Neuronal stem cell (in vitro differentiated cells): ENCODE results near the gene GLYR1.

Experiments used
- DNase-seq: peaks from one replicate; pipeline ENCODE4 v3.0.0-alpha.2; 2013; ENCODE audit warnings: low spot score
- H2AFZ ChIP-seq: one replicate; pipeline ENCODE4 v1.6.1; 2013; ENCODE audit warnings: mild to moderate bottlenecking, low read length, inconsistent platforms
- H2AK5ac ChIP-seq: 2 replicates; pipeline ENCODE4 v1.6.1; 2013; ENCODE audit warnings: low read depth, mild to moderate bottlenecking, inconsistent platforms, low read length, moderate library complexity, mixed read lengths
- H2BK120ac ChIP-seq: 2 replicates; pipeline ENCODE4 v1.6.1; 2013; ENCODE audit warnings: low read depth, mild to moderate bottlenecking, inconsistent platforms, low read length, moderate library complexity, mixed read lengths
- H2BK12ac ChIP-seq: one replicate; pipeline ENCODE4 v1.6.1; 2013; ENCODE audit warnings: low read length, inconsistent platforms
- H2BK15ac ChIP-seq: 2 replicates; pipeline ENCODE4 v1.6.1; 2013; ENCODE audit warnings: mild to moderate bottlenecking, low read length, inconsistent platforms, mixed read lengths
- H2BK5ac ChIP-seq: one replicate; pipeline ENCODE4 v1.6.1; 2013; ENCODE audit warnings: inconsistent platforms, mild to moderate bottlenecking, low read length, moderate library complexity
- H3K14ac ChIP-seq: one replicate; pipeline ENCODE4 v1.6.1; 2013; ENCODE audit warnings: low read length, inconsistent platforms
- H3K18ac ChIP-seq: 2 replicates; pipeline ENCODE4 v1.6.1; 2013; ENCODE audit warnings: low read length, inconsistent platforms
- H3K23ac ChIP-seq: 2 replicates; pipeline ENCODE4 v1.6.1; 2013; ENCODE audit warnings: low read depth, mild to moderate bottlenecking, mixed read lengths, low read length, inconsistent platforms; ENCODE audit not compliant: poor library complexity
- H3K27ac ChIP-seq: replicated peaks from 3 replicates; pipeline ENCODE4 v1.5.1; 2013; ENCODE audit warnings: low read length, inconsistent platforms
- H3K27me3 ChIP-seq, 3 experiments: 2 replicates each; pipeline ENCODE4 v1.6.1; 2013; ENCODE audit warnings: low read length in 3 of 3, mild to moderate bottlenecking in 2 of 3, inconsistent platforms in 1 of 3, low read depth in 1 of 3, mixed read lengths in 1 of 3, moderate library complexity in 1 of 3; ENCODE audit not compliant: control insufficient read depth in 3 of 3, insufficient read depth in 3 of 3
- H3K36me3 ChIP-seq, 2 donors: replicated peaks in 1 of 2; 2 replicates each; pipeline ENCODE4 v1.6.1; 2013; ENCODE audit warnings: low read length in 2 of 2; ENCODE audit not compliant: control insufficient read depth in 2 of 2, insufficient read depth in 2 of 2
- H3K4ac ChIP-seq: 2 replicates; pipeline ENCODE4 v1.6.1; 2013; ENCODE audit warnings: inconsistent platforms, mild to moderate bottlenecking, low read length, moderate library complexity
- H3K4me1 ChIP-seq, 2 donors: 1 replicate in 1 of 2; 2 replicates in 1 of 2; pipeline ENCODE4 v1.6.1; 2013; ENCODE audit warnings: low read length in 2 of 2, low read depth in 1 of 2; ENCODE audit not compliant: control insufficient read depth in 2 of 2, insufficient read depth in 1 of 2
- H3K4me2 ChIP-seq: one replicate; pipeline ENCODE4 v1.6.1; 2013; ENCODE audit warnings: mild to moderate bottlenecking, low read length, inconsistent platforms; ENCODE audit not compliant: insufficient read depth, poor library complexity, severe bottlenecking
- H3K4me3 ChIP-seq, 2 donors: 2 replicates each; pipeline ENCODE4 v1.5.1; 2013; ENCODE audit warnings: low read length in 2 of 2, mild to moderate bottlenecking in 2 of 2, inconsistent platforms in 1 of 2, moderate library complexity in 1 of 2
- H3K79me1 ChIP-seq: one replicate; pipeline ENCODE4 v1.6.1; 2013; ENCODE audit warnings: low read depth, mild to moderate bottlenecking, inconsistent platforms, low read length, moderate library complexity
- H3K9ac ChIP-seq: one replicate; pipeline ENCODE4 v1.6.1; 2013; ENCODE audit warnings: mild to moderate bottlenecking, low read depth, low read length, inconsistent platforms; ENCODE audit not compliant: poor library complexity
- H3K9me3 ChIP-seq, 2 donors: replicated peaks in 1 of 2; 2 replicates each; pipeline versions ENCODE3 to v1.6.1; 2013; ENCODE audit warnings: low read length in 2 of 2, mild to moderate bottlenecking in 2 of 2, inconsistent platforms in 1 of 2, low read depth in 1 of 2, mixed read lengths in 1 of 2, moderate library complexity in 1 of 2; ENCODE audit not compliant: control insufficient read depth in 2 of 2, insufficient read depth in 1 of 2
- H4K8ac ChIP-seq: one replicate; pipeline ENCODE4 v1.6.1; 2013; ENCODE audit warnings: low read depth, mild to moderate bottlenecking, inconsistent platforms, low read length, moderate library complexity
- H4K91ac ChIP-seq: one replicate; pipeline ENCODE4 v1.6.1; 2013; ENCODE audit warnings: low read length, low read depth, mild to moderate bottlenecking, inconsistent platforms; ENCODE audit not compliant: poor library complexity
- WGBS, 2 donors: extraction: QIAGEN DNeasy Blood & Tissue Kit; methylation state at CpG; one replicate each; pipeline ENCODE4 v1.1.7; 2013; ENCODE audit warnings: missing lambda C conversion rate in 2 of 2, mixed read lengths in 1 of 2; ENCODE audit not compliant: insufficient read length in 2 of 2, insufficient replicate concordance in 1 of 2; ENCODE audit errors: extremely low coverage in 2 of 2; 5-methylcytosine and 5-hydroxymethylcytosine counted together

GLYR1 gene

DNA sequence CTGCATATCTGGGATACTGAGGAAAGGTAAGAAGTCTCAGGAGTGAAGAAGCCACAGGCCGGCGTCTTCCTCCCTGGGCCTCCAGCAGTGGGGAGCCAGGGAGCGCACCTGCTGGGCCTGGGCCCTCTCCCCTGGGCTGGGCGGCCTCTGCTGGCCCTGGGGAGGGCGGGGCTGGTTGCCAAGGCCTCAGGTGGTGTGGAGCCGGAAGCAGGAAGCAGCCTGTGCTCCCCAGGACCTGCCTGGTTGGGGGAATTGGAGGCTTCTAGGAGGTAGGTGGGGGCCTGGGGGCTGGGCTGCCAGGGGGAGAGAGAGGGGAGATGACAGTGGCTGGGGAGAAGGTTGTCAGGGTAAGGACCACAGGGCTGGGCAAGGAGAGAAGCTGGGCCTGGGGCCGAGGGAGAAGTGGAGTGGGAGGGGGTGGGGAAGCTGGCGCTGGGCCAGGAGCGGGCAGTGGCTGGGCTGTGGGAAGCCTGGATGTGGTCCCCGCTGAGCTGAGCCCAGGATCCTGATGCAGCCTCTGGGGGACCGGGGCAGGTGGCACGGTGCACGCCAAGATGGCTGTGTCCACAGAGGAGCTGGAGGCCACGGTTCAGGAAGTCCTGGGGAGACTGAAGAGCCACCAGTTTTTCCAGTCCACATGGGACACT lies 51.8 kb downstream of the GLYR1 start, which contains the start of gene SMIM22:
SMIM22 (plus strand) TSS at position 189 of the 647 bp plus-strand sequence; CDS start at position 555, 366 bp downstream.
- Histone ChIP-seq H2BK12ac (peak within 1 kb of the TSS; percentile 22), H3K9ac (no peak within 1 kb of the TSS), H4K91ac (no peak within 1 kb of the TSS), H3K9me3 (no peaks in the 10 kb centered on the region), H3K23ac (no peak within 1 kb of the TSS), H4K8ac (peak within 1 kb of the TSS; percentile 82), H2AK5ac (peak within 1 kb of the TSS; percentile 56), H3K14ac (no peak within 1 kb of the TSS), H3K36me3 (peaks cover 10 to 14% of the 10 kb centered on the region in 2 donors), H3K4me3 (no peak within 1 kb of the TSS), H3K27me3 (peaks cover 0 to 2% (median 0%) of the 10 kb centered on the region in 3 experiments), H3K27ac (no peak within 1 kb of the TSS), H2AFZ (no peak within 1 kb of the TSS), H2BK15ac (no peak within 1 kb of the TSS), H3K18ac (peak within 1 kb of the TSS; percentile 48), H3K4me2 (no peak within 1 kb of the TSS), H2BK120ac (no peak within 1 kb of the TSS), H3K79me1 (no peaks in the 10 kb centered on the region), H3K4me1 (no peaks in the 10 kb centered on the region), H2BK5ac (peak within 1 kb of the TSS; percentile 24), H3K4ac (no peak within 1 kb of the TSS)
- no peak for DNase-seq
- WGBS, 2 donors: no CpG with 5 or more reads among the region's 14 CpGs

DNA sequence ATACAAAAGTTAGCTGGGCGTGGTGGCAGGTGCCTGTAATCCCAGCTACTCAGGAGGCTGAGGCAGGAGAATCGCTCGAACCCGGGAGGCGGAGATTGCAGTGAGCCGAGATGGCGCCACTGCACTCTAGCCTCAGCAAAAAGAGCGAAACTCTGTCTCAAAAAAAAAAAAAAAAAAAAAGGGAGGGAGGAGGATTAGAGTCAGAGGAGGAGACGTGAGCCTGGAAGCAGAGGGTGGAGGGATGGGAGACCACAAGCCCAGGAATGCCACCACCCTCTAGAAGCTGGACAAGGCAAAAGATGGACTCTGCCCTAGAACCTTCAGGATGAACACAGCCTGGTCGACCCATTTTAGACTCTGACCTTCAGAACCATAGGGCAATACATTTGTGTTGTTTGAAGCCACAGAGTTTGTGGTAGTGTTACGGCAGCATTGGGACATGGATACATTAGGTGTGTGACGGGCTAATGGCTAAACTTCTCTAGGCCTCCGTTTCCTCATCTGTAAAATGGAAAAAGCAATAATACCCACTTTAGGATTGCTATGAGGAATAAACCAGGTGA lies 54.1 kb downstream of the GLYR1 start:
- peaks cover 3 to 4% of the 10 kb centered on the region in 2 donors for H3K4me1 ChIP-seq
- no peak overlapping the region for H4K8ac ChIP-seq
- no peak overlapping the region for H2BK120ac ChIP-seq
- no peak overlapping the region for H2BK5ac ChIP-seq
- WGBS, 2 donors: no CpG with 5 or more reads among the region's 13 CpGs
- peaks cover 3 to 4% of the 10 kb centered on the region in 2 donors for H3K36me3 ChIP-seq
- no peak overlapping the region for H2BK15ac ChIP-seq
- H3K9me3 ChIP-seq: no peaks in the 10 kb centered on the region
- H3K4ac ChIP-seq: no peak overlapping the region
- no peak overlapping the region for H3K9ac ChIP-seq
- no peak overlapping the region for H3K23ac ChIP-seq
- DNase-seq: no peak
- no peaks in the 10 kb centered on the region for H3K79me1 ChIP-seq
- no peak overlapping the region for H3K27ac ChIP-seq
- H3K18ac ChIP-seq: no peak overlapping the region
- H2AK5ac ChIP-seq: no peak overlapping the region
- H2BK12ac ChIP-seq: no peak overlapping the region
- H4K91ac ChIP-seq: no peak overlapping the region
- H3K14ac ChIP-seq: no peak overlapping the region
- H3K4me2 ChIP-seq: no peak overlapping the region
- no peak overlapping the region for H2AFZ ChIP-seq
- H3K27me3 ChIP-seq: peaks cover 0 to 2% (median 0%) of the 10 kb centered on the region in 3 experiments
- no peak overlapping the region for H3K4me3 ChIP-seq

DNA sequence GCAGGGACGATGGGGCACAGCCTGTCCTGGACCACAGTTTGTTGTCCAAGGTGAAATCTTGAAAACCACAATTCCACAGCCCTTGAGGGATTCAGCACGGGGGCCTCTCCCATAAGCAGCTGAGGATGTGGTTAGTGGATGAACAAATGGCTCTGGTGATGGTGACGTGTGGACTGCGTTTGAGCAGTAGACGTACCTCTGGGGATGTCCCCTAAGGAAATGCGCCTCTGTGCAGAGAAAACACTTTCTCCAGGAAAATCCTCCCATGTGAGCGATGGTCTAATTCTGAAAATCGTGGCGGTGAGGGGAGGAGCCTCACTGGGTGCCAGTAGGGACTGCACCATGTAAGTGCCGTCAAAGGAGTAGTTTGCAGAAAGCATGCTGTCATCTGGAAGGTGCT lies 56.2 kb downstream of the GLYR1 start:
- WGBS, 2 donors: no CpG with 5 or more reads among the region's 10 CpGs
- Histone ChIP-seq H2BK15ac (no peak overlapping the region), H3K4me3 (no peak overlapping the region), H3K4me1 (peaks cover 3 to 5% of the 10 kb centered on the region in 2 donors), H2AFZ (no peak overlapping the region), H4K91ac (no peak overlapping the region), H3K27ac (no peak overlapping the region), H3K27me3 (peaks cover 0 to 2% (median 0%) of the 10 kb centered on the region in 3 experiments), H3K23ac (peak overlapping the region; percentile 43), H3K4ac (no peak overlapping the region), H3K9ac (no peak overlapping the region), H3K9me3 (no peaks in the 10 kb centered on the region), H3K18ac (peak overlapping the region; percentile 71), H3K4me2 (no peak overlapping the region), H2AK5ac (peak overlapping the region; percentile 84), H3K14ac (peak overlapping the region; percentile 82), H2BK120ac (no peak overlapping the region), H3K36me3 (no peaks in the 10 kb centered on the region), H2BK5ac (no peak overlapping the region), H3K79me1 (no peaks in the 10 kb centered on the region), H2BK12ac (no peak overlapping the region), H4K8ac (no peak overlapping the region)
- DNase-seq: no peak

DNA sequence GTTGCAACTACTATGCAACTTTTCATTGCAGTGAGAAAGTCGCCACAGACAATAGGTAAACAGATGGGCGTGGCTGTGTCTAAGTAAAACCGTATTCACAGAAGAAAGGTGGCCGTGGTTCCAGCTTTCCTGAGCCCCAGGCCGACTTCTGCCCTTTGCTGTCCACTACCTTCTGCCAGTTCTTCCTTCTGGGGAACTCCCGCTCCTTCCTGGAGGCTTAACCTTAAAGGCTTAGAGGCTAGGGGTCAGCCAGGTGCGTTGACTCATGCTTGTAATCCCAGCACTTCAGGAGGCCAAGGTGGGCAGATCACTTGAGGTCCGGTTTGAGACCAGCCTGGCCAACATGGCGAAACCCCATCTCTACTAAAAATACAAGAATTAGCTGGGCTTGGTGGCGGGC lies 56.8 kb downstream of the GLYR1 start:
- DNase-seq: no peak
- no peak overlapping the region for H2BK12ac ChIP-seq
- peaks cover 3 to 5% of the 10 kb centered on the region in 2 donors for H3K4me1 ChIP-seq
- H3K9me3 ChIP-seq: no peaks in the 10 kb centered on the region
- H3K4me2 ChIP-seq: no peak overlapping the region
- H3K23ac ChIP-seq: no peak overlapping the region
- H3K36me3 ChIP-seq: no peaks in the 10 kb centered on the region
- H3K27me3 ChIP-seq: peaks cover 0 to 2% (median 0%) of the 10 kb centered on the region in 3 experiments
- H2BK15ac ChIP-seq: no peak overlapping the region
- H3K79me1 ChIP-seq: no peaks in the 10 kb centered on the region
- no peak overlapping the region for H3K4ac ChIP-seq
- H2BK5ac ChIP-seq: no peak overlapping the region
- WGBS, 2 donors: no CpG with 5 or more reads among the region's 10 CpGs
- H2AFZ ChIP-seq: no peak overlapping the region
- no peak overlapping the region for H4K91ac ChIP-seq
- no peak overlapping the region for H3K9ac ChIP-seq
- H3K18ac ChIP-seq: no peak overlapping the region
- no peak overlapping the region for H4K8ac ChIP-seq
- H3K27ac ChIP-seq: no peak overlapping the region
- H2AK5ac ChIP-seq: no peak overlapping the region
- H3K4me3 ChIP-seq: no peak overlapping the region
- no peak overlapping the region for H2BK120ac ChIP-seq
- H3K14ac ChIP-seq: no peak overlapping the region
